T follicular helper cell (primary cell): ENCODE measurements around the gene TMEM186.
"Not testable (repeated sequence)": the region's sequence is repeated elsewhere in the genome, so short reads cannot be mapped to it uniquely, and the experiment has no call there.

Experiments used
- DNase-seq: peaks from one replicate; pipeline ENCODE4 v3.0.0-alpha.2; 2020; ENCODE audit warnings: low read depth
- total RNA-seq, 2 experiments: gene quantifications; one replicate each; lab custom pipeline; 2026; lab: John Stamatoyannopoulos, UW

The TMEM186 gene, protein sequence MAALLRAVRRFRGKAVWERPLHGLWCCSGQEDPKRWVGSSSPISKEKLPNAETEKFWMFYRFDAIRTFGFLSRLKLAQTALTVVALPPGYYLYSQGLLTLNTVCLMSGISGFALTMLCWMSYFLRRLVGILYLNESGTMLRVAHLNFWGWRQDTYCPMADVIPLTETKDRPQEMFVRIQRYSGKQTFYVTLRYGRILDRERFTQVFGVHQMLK
- total RNA-seq, result 10.6 to 10.7 reads per million in 2 experiments

DNA sequence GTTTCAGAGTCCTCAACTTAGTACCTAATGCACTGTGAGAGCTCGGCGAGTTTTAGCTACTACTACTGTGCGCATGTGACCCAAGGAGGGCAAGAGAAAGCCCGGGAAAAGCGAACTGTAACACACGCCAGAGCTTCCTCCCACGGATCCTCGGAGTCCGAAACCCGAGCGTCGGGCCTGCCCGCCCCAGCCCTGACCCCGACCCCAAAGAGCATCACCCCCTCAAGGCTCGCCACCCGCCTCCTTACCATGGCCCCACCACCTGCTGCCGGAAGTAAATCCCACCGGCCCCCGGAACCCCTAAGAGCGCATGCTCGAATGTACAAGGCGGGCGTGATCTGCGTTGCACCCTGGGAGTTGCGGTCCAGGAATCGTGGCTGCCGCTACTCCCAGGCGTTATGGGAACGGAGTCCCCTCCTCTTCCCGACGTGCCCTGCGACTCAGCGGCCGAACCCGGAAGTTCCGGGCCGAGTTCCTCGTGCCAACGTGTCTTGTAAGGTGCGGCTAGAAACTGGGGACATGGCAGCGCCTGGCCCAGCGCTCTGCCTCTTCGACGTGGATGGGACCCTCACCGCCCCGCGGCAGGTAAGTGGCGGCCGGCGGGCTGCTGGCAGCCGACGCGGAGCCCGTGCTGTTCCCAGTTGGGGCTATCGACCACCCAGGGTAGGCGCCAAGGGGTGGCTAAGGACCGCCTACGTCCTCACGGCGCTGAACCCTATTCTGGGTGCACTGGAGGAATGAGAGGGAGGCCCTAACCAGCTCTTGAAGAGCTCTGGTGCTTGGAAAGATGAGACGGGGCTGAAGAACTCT is at the start of gene TMEM186, which contains the start of gene PMM2:
Gene TMEM186, minus strand, starts transcription at position 276 of the 810 bp plus-strand sequence. Its CDS starts 25 bp downstream, at position 251.
Gene PMM2, plus strand, starts transcription at position 476 of the 810 bp plus-strand sequence. Its CDS starts 44 bp downstream, at position 520.
- DNase-seq, result peak; percentile 94

DNA sequence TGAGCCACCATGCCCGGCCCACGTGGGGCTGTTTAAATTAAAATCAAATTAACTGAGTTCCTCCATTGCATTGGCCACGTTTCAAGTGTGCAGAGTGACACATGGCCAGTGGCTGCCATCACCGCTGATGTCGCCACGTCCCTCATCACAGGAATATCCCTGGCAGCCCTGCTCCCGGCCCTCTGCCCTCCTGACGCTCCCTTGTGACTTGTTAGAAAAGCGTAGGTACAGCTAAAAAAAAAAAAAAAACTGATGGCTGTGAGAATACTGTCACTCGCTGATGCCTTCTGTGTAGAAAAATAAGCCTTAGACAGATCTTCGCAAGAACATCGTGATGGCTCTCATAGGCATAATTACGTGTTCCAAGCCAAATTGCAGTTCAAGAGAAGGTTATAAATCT is 49.7 kb upstream of the TMEM186 start:
- DNase-seq, result no peak

DNA sequence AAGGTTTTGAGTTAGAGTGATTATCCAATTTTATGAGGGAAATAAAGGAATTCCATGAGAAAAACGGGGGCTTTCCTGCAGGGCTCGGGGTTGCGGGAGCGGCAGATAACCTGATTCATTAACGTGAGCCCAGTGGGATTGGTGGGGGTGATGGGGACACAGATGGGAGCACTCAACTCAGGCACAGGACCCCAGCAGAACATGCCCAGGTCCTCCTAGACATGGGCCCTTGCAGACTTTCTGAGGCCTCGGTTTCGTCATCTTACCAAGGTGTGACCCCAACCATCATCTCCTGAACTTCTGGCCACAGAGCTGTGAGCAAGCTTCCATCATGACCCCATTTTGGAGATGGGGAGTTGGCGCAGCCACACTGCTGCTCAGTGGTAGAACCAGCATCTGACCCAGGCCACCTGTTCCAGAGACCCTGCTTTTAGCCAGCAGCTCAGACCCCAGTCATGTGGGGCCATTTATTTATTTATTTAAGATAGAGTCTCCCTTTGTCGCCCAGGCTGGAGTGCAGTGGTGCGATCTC is 49.0 kb upstream of the TMEM186 start:
- DNase-seq, result no peak

DNA sequence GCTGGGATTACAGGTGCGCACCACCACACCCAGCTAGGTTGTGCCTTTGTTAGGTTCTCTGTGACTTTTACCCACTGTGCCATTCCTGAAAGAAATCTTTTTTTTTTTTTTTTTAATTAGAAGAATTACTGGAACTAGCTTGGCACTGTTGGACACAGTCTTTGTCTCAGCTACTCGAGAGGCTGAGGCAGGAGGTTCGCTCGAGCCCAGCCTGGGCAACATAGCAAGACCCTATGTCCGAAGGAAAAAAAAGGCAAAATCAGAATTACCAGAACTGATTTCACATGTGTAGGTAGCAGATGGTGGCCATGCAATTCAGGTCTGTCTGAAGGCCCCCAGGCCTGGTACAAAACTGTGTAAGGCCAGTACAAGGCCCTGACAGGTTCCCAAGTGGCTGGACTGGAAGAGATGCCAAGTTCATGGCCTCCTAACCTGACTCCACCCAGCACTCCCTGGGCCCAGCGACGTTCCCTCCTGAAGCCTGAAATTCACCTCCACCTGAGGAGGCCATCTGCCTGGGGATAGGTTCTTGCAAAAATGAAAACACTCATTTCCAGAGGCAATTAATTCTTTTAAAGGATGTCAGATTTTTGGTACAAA is 48.4 kb upstream of the TMEM186 start:
- no peak for DNase-seq

DNA sequence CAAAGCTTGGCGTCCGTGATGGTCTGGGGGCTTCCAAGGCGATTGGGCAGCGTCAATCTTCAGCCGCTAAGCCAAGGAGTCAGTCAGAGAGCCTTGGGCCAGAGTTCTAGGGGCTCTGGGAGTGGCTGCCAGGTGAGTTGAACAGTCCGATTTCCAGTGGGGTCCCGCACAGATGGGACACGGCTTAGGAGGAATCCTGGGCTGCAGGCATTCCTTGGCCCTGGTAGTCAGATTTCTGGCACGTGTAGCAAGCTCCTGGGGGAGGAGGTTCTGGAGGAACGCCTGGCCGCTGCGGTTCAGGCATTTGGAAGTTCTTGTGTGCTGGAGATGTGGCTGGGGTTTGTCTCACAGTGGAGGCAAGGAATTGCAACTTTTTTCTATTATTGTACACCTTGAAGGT is 45.9 kb upstream of the TMEM186 start:
- DNase-seq, result not testable (repeated sequence)

DNA sequence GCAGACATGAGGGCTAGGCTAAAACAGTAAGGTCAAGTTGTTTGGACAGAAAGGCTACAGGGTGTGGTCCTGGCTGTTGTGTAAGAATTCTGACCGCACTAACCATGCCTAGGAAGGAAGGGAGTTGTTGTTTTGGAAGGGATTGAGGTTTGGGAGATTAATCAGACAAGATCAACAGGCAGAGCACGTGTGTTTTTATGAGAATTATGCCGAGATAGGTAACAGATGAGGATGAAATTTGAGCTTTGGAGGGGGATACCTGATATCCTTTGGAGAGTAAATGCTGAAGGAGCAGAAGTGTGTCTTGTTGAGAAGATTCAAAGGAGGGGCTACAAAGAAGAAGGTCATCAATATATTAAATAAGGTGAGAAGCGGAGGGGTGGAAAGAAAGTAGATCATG is 44.6 kb upstream of the TMEM186 start:
- DNase-seq, result not testable (repeated sequence)

DNA sequence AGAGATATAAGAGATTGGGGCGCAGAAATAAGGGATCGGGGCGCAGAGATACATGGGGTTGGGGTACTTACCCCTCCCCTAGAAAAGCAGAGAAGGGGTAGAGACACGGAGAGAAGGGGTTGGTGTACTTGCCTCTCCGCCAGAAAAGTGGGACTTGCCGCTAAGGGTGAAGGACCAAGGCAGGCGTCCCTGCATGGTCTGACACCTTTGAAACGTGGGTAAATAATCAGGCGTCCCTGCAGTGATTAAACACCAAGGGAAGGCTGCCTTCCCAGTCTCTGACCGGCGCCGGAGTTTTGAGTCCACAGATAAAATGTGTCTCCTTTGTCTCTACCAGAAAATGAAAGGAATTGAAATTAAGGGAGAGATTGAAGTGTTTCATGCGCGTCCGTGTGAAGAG is 40.2 kb upstream of the TMEM186 start:
- not testable (repeated sequence) for DNase-seq

DNA sequence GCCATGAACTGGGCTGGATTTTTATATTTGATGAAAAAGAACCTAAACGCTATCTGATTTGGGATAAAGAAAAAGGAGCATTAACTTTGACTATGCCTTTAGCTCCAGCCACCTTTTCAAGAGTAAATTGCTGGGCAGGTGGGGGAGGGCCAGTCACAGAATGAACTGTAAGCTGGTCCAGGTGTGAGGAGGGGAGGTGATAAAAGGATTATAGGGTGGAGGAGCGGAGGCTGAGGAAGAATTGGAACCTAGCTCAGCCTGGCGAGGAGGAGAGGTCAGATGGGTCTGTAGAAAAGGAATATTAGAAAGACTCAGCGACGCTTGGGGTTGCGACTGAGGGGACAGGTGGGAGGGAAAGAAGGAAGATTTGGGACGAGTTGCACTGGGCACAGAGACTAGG is 39.4 kb upstream of the TMEM186 start:
- not testable (repeated sequence) for DNase-seq

DNA sequence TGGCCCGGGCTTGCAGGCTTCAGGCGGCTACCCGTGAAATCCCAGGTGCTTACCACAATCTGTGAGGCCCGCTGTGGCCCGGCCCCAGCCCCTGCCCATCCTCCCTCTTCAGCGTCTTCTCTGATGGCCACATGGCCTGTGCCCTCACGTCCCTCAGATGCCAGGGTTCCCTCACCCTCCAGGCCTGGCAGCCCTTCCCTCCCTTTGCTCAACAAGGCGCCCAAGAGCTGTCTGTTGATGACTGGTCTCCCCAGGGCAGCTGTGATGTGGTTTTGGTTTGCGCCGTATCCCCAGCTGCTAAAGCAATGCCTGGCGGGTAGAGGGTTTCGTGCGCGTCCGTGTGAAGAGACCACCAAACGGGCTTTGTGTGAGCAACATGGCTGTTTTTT is 35.3 kb upstream of the TMEM186 start:
- DNase-seq, result no peak

DNA sequence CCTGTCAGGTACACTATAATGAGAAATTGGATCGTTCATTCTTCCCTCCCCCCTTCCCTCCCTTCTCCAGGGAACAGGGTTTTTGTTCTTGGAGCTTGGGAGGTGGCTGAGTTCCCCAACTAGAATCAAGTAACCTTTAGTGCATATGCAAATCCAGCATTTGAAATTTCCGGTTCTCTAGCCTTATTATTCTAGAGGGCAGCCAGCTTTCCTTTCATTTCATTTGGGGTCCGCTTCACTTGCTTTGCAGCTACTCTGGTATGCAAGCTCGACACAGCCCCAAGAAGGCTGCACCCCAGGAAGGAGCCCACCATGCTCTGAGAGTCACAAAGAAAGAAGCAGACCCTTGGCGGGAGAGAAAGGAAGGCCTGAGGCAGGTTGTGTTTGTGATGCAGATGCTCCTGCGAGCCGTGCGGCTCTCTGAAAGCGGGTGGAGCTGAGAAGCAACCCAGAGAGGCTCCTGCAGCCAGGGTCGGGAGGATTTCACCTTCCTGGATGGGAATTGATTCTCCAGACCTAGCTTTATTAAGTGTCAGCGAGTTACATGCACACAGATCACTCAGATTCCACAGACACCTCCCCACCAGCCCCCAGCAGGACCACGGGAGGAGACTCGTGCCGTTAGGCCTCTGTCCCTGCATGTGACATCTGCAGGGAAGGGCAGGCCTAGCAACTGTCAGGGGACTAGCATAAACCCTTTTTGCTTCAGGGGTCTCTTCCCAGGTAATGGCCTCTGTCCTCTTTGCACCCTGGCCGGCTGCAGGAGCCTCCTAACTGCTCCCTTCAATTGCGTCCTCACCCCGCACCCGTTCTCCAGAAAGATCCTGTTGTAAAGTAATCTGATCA is 34.7 kb upstream of the TMEM186 start:
- DNase-seq, result no peak

DNA sequence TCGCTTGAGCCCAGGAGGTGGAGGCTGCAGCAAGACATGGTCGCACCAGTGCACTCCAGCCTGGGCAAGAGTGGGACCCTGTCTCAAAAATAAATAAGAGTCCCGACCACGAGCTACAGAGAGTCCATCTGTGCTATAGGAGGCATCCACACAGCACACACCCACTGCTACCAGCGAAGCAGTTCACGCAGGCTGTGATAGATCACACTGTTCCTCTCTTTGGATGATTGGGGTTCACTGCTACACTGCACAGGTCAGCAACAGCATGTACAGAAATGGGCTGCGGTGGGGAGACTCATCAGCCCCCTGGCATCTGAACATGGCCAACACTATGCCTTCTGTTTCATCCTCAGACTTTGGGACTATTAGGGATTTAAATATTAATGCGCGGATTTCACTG is 34.0 kb upstream of the TMEM186 start:
- DNase-seq, result no peak

DNA sequence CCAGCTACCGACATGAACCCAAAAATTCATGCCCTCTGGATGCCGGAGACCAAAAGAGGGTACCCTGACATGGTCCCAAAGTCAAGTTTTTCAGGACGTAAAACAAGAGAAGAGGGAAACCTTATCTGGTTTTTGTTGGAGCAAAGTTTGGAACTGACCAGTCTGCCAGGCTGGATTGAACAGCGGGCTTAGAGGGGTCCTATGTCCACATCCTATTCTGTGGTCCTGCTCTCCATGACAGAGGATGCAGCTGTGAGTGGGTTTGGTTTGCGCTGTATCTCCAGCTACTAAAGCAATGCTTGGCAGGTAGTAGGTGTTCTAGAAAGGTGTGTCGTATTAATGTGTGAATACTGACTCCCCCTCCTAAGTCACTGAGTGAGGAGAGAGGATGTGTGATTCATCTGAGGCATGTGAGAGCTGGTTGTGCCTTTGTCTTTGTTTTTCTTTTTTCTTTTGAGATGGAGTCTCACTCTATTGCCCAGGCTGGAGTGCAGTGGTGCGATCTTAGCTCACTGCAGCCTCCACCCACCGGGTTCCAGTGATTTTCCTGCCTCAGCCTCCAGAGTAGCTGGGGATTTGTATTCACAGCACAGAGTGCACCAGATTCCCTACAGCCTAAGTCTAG is 31.2 kb upstream of the TMEM186 start:
- DNase-seq, result no peak

DNA sequence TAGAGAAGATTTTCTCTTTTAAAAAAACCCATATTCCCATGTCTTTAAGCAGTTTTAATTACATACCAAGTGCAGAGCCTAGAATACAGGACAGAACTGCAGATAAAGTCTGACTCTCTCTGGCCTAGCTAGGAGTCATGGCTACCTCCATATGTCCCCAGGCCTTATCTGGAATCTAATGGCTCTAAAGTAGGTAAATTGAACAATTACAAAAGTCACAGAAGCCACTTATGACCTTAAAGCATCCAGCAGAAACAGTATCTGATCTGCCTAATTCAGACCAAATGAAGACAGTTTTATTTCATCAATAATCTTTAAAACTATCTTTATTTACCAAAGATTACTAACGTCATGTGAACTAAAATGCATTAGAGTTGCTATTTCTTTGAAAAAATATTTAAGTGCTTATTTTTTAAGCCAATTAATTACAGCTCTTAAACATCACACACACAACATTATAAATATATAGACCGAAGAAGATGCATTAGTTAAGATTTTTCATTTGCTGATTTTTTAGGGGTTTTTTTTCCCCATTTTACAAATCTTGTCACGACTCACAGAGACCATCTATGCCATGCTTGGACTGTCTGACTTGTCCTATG is 28.9 kb upstream of the TMEM186 start:
- DNase-seq, result no peak

DNA sequence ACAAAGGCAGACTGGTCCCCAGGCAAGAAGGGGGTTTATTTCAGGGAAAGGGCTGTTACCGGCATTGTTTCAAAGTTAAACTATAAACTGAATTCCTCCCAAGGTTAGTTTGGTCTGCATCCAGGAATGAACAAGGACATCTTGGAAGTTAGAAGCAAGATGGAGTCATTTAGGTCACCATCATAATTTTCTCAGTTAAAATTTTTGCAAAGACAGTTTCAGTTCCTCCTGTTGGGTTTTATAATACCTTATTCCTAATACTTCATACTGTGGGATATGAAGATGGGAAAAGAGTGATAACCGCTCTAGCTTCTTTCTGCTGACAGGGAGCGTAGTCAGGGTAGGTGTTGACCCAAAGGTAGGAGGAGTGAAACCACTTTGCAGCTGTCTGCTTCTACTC is 25.0 kb upstream of the TMEM186 start:
- DNase-seq, result no peak

DNA sequence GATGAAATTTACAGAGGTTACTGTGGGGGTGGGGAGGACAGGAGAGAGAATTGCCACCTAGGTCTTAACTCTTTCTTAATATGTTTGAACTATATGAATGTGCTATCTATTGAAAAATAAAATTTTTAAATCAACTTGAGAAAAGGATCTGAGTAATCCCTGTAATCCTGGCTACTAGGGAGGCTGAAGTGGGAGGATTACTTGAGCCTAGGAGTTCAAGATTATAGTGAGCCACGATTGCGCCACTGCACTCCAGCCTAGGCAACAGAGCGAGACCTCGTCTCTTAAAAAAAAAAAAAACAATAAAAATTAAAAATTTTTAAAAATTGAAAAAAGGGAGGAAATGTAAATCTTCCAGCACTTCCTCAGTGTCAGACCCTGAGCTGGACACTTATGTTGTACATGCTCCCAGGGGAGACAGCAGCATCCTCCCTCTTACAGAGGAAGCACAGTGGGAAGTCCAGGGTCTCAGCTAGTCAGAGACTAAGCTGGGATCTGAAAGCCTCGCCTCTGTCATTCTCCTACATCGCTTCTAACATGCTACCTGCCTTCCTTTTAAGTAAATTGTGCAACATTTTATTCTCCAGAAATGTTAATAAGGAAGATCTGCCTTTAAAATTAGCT is 22.1 kb upstream of the TMEM186 start:
- no peak for DNase-seq

DNA sequence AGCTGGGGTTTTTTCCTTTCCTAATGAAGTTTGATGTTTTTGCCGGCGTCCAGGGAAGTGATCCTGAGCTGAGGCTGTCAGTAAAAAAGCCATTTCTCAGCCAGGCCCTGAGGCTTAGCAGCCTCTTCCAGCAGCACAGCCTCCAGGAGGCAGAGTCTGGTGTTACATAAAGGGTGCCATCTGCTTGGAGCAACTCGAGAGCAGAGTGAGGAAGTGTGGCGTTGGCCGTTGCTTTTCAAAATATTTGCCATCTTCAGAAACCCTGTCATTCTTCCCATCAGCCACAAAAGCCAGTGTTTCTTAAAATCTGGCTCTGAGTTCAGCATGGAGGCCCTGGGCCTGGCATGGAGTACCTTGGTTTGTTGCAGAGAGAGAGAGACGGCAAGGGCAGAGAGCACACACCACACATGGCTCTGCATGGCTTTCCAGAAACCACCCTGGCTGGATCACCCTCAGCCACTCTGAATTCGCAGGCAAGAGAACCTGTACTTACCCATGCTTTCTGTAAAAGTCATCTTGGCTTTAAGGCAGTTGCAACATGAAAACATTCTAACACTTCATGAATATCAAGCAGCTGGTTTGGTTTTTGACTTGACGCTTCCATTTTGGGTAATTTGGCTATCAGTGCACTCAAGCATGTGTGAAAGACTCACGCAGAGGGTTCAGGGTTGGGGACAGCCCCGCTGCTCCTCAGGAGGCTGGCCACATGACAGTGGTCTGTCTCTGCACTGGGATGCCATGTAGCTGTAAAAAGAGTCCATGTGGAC is 21.2 kb upstream of the TMEM186 start:
- DNase-seq, result no peak

DNA sequence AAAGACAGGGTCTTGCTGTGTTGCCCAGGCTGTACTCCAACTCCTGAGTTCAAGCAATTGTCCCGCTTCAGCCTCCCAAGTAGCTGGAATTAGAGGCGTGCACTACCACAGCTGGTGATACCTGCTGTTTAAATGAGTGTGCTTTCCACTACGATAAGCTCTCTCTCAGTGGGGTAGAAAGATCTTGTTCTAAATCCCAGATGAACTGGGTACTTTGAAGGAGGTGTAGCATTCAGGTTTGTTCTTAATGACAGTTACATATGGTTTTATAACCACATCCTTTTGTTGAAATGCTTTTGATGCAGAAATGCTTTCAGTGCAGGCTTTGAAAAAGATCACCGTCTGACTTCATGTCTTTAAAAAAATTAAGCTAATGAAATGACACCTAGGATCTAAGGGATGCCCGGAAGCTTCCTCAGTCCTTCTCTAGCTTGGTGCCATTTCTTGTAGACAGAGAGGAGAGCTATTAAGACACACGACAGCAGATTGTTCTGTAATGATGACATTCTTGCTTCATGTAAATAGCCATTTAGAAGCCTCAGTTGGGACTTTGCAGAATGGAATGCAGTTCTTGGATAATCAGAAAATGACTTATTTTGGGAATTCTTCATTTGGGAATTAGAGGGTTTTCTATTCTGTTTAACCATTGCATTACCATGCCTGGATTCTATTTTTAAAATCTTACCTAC is 19.7 kb upstream of the TMEM186 start:
- no peak for DNase-seq

DNA sequence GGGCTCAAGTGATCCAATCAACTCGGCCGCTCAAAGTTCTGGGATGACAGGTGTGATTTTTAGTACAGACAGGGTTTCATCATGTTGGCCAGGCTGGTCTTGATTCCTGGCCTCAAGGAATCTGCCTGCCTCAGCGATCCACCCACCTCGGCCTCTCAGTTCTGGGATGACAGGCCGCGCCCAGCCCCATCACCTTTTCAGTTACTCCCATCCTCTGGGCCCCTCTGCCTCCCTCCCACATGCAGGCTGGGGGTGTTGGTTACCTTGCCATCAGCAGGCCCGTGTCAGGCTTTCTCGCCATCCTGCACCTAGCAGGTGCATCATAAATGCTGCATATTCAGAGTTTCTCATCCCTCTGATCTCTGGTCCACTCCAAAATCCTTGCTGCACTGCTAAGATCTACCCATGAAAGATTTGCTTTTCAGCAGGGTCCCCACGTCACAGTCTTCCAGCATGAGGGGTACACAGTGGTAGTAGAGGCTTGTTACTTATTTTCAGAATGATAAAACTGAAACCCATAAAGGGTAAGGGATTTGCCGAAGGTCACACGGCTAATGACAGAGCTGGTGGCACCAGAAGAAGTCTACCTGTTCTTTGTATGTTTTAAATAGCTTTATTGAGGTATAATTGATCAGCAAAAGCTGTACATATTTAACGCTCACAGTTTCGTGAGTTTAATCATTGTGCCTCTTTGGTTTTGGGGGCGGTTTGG is 16.8 kb upstream of the TMEM186 start:
- no peak for DNase-seq
